Metanephros (tissue), 1 donor: Measurements from ENCODE around the gene TGFB3. TPM values are rescaled to one million over a fixed set of nuclear protein-coding genes. Genes with fewer than 3 reads are reported as not detected.

ENCODE experiments used
- total RNA-seq: library from RNA; depleted of rRNA; stranded (reverse); fragments of >200 nt; gene quantifications from one replicate; pipeline ENCODE4 v1.2.3, GENCODE V29; 2014

The TGFB3 gene
- total RNA-seq = 16.5 TPM

DNA sequence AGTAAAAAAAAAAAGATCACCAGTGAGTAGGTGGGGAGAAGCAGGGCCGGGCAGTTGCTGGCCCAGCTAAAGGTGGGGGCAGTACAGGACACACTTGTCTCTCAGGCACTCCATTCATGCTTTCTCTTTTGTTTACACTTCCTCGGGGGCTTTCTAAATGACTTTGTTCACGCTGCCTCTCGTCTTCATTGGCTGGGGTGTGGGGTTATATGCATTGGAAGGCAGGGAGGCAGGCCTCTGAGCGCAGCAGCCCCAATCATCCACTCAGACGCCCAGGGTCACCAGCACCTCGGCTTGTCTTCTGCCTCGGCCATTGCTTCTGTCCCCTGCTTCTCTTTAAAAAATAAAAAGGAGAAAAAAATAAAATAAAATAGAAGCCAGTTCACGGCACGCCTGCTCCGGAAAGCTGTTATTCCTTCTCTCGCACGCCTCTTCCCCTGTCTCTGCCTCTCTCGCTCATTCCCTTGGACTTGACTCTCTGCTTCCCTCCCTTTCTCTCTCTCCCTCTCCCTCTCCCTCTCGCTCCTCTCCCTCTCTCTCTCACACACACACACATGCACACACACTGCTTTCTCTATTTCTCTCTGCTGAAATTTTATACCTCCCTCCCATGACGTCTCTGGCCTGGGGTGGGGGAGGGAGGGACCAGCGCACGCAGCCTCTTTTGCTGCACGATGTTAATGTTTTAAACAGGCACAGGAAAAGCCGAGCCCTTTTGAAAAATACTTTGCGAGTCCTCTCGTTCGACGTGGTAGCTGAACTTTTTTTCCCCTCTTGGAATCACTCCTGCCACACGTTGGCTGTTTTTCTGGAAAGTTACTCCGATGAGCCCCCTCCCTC lies at the start of gene TGFB3:
Gene TGFB3 (minus strand): TSS at position 570 of the 840 bp plus-strand sequence. CDS start 1,102 bp downstream, outside the sequence.

GRCh38 chr14:75985618-75986438 lies 4.0 kb upstream of the TGFB3 start, which contains the start of gene IFT43:
TSS of gene IFT43 (plus strand) at chr14:75985763. CDS start at chr14:75985787, 24 bp downstream.

Other genes with a start within 250 kb of the TGFB3 start
- 56.7 TPM for gene IFT43, start 3.8 kb upstream of the TGFB3 start, total RNA-seq
- 73.9 TPM for gene GPATCH2L, start 169.9 kb upstream of the TGFB3 start, total RNA-seq